Trophoblast cell (in vitro differentiated cells and primary cell): ENCODE measurements around the gene LCK.

Experiments used
- DNase-seq, 2 donors: peaks; one replicate each; pipeline ENCODE4 v3.0.0-alpha.2; 2016
- H2AFZ ChIP-seq: 2 replicates; pipeline ENCODE4 v1.6.1; 2013; ENCODE audit warnings: low read length, moderate library complexity, mild to moderate bottlenecking; ENCODE audit not compliant: insufficient read depth, poor library complexity
- H2AK5ac ChIP-seq: 2 replicates; pipeline ENCODE4 v1.6.1; 2013; ENCODE audit warnings: mild to moderate bottlenecking, low read length
- H2BK120ac ChIP-seq: 2 replicates; pipeline ENCODE4 v1.6.1; 2013; ENCODE audit warnings: low read length, mild to moderate bottlenecking, moderate library complexity; ENCODE audit not compliant: insufficient read depth, poor library complexity
- H2BK12ac ChIP-seq: 2 replicates; pipeline ENCODE4 v1.6.1; 2013; ENCODE audit warnings: mild to moderate bottlenecking, low read length, moderate library complexity
- H2BK5ac ChIP-seq: 2 replicates; pipeline ENCODE4 v1.6.1; 2013; ENCODE audit warnings: low read length, low read depth, moderate library complexity, mild to moderate bottlenecking; ENCODE audit not compliant: poor library complexity
- H3K14ac ChIP-seq: 2 replicates; pipeline ENCODE4 v1.6.1; 2013; ENCODE audit warnings: mild to moderate bottlenecking, low read length
- H3K18ac ChIP-seq: 2 replicates; pipeline ENCODE4 v1.6.1; 2013; ENCODE audit warnings: mild to moderate bottlenecking, low read length
- H3K23ac ChIP-seq: 2 replicates; pipeline ENCODE4 v1.6.1; 2013; ENCODE audit warnings: low read length
- H3K27ac ChIP-seq: 2 replicates; pipeline ENCODE4 v1.5.1; 2013; ENCODE audit warnings: low read depth, mild to moderate bottlenecking, inconsistent platforms, low read length, moderate library complexity
- H3K27me3 ChIP-seq: 2 replicates; pipeline ENCODE4 v1.6.1; 2013; ENCODE audit warnings: inconsistent platforms, mild to moderate bottlenecking, low read length, moderate library complexity; ENCODE audit not compliant: insufficient read depth
- H3K36me3 ChIP-seq, 2 experiments: 1 replicate in 1 of 2; 2 replicates in 1 of 2; pipeline ENCODE4 v1.6.1; 2013; ENCODE audit warnings: low read length in 2 of 2, mild to moderate bottlenecking in 2 of 2, moderate library complexity in 1 of 2; ENCODE audit not compliant: insufficient read depth in 2 of 2, control insufficient read depth in 1 of 2
- H3K4ac ChIP-seq: 2 replicates; pipeline ENCODE4 v1.6.1; 2013; ENCODE audit warnings: low read depth, mild to moderate bottlenecking, low read length, moderate library complexity
- H3K4me1 ChIP-seq, 2 experiments: 1 replicate in 1 of 2; 2 replicates in 1 of 2; pipeline ENCODE4 v1.6.1; 2013; ENCODE audit warnings: low read length in 2 of 2, mild to moderate bottlenecking in 2 of 2, moderate library complexity in 1 of 2; ENCODE audit not compliant: insufficient read depth in 2 of 2, control insufficient read depth in 1 of 2
- H3K4me2 ChIP-seq: 2 replicates; pipeline ENCODE4 v1.6.1; 2013; ENCODE audit warnings: inconsistent platforms, mild to moderate bottlenecking, low read length, moderate library complexity
- H3K4me3 ChIP-seq: 2 replicates; pipeline ENCODE4 v1.5.1; 2013; ENCODE audit warnings: mild to moderate bottlenecking, low read depth, low read length, inconsistent platforms
- H3K79me1 ChIP-seq: one replicate; pipeline ENCODE4 v1.6.1; 2013; ENCODE audit warnings: low read length
- H3K79me2 ChIP-seq: 2 replicates; pipeline ENCODE4 v1.6.1; 2013; ENCODE audit warnings: low read length, mild to moderate bottlenecking; ENCODE audit not compliant: control insufficient read depth, insufficient read depth, poor library complexity
- H3K9ac ChIP-seq: 2 replicates; pipeline ENCODE4 v1.6.1; 2013; ENCODE audit warnings: mild to moderate bottlenecking, low read length
- H3K9me3 ChIP-seq: 2 replicates; pipeline ENCODE4 v1.6.1; 2013; ENCODE audit warnings: low read depth, mild to moderate bottlenecking, control low read depth, inconsistent platforms, low read length; ENCODE audit not compliant: insufficient read depth
- H4K12ac ChIP-seq: 2 replicates; pipeline ENCODE4 v1.6.1; 2013; ENCODE audit warnings: low read depth, mild to moderate bottlenecking, low read length, moderate library complexity
- H4K8ac ChIP-seq: 2 replicates; pipeline ENCODE4 v1.6.1; 2013; ENCODE audit warnings: low read depth, mild to moderate bottlenecking, low read length, moderate library complexity
- H4K91ac ChIP-seq: one replicate; pipeline ENCODE4 v1.6.1; 2013; ENCODE audit warnings: low read depth, mild to moderate bottlenecking, low read length, moderate library complexity
- WGBS: extraction: QIAGEN DNeasy Blood & Tissue Kit; methylation state at CpG from one replicate; pipeline ENCODE4 v1.1.7; 2013; ENCODE audit warnings: missing lambda C conversion rate; ENCODE audit not compliant: insufficient read length, insufficient coverage; ENCODE audit errors: extremely low coverage; 5-methylcytosine and 5-hydroxymethylcytosine counted together

LCK gene

GRCh38 chr1:32224285-32224684 lies 26.8 kb upstream of the LCK start:
- no peak overlapping the region for H2BK12ac ChIP-seq
- H3K9ac ChIP-seq = no peak overlapping the region
- H3K79me1 ChIP-seq = peaks cover 9% of the 10 kb centered on the region
- no peak overlapping the region for H4K12ac ChIP-seq
- WGBS = no CpG with 5 or more reads among the region's 4 CpGs
- H3K23ac ChIP-seq = no peak overlapping the region
- no peak for DNase-seq
- H2AFZ ChIP-seq = no peak overlapping the region
- H4K8ac ChIP-seq = no peak overlapping the region
- H3K4me2 ChIP-seq = no peak overlapping the region
- no peak overlapping the region for H3K18ac ChIP-seq
- no peak overlapping the region for H3K14ac ChIP-seq
- peaks cover 7% of the 10 kb centered on the region in 2 experiments for H3K4me1 ChIP-seq
- H3K9me3 ChIP-seq = peaks cover 1% of the 10 kb centered on the region
- H2AK5ac ChIP-seq = no peak overlapping the region
- H3K36me3 ChIP-seq = peaks cover 40 to 45% of the 10 kb centered on the region in 2 experiments
- no peak overlapping the region for H2BK120ac ChIP-seq
- no peaks in the 10 kb centered on the region for H3K27me3 ChIP-seq
- no peak overlapping the region for H2BK5ac ChIP-seq
- no peak overlapping the region for H4K91ac ChIP-seq
- H3K79me2 ChIP-seq = peaks cover 11% of the 10 kb centered on the region
- no peak overlapping the region for H3K4ac ChIP-seq
- no peak overlapping the region for H3K4me3 ChIP-seq
- H3K27ac ChIP-seq = no peak overlapping the region

GRCh38 chr1:32228771-32229170 lies 22.3 kb upstream of the LCK start:
- no CpG with 5 or more reads among the region's 3 CpGs for WGBS
- Histone ChIP-seq H3K79me1 (no peaks in the 10 kb centered on the region), H4K12ac (no peak overlapping the region), H3K27me3 (no peaks in the 10 kb centered on the region), H2BK120ac (no peak overlapping the region), H3K4me2 (no peak overlapping the region), H4K91ac (no peak overlapping the region), H3K9ac (no peak overlapping the region), H3K79me2 (no peaks in the 10 kb centered on the region), H3K4me3 (no peak overlapping the region), H3K18ac (no peak overlapping the region), H3K4me1 (no peaks in the 10 kb centered on the region), H3K36me3 (peaks cover 47 to 62% of the 10 kb centered on the region in 2 experiments), H3K9me3 (peaks cover 1% of the 10 kb centered on the region), H2AK5ac (no peak overlapping the region), H4K8ac (no peak overlapping the region), H2BK5ac (no peak overlapping the region), H2BK12ac (no peak overlapping the region), H2AFZ (no peak overlapping the region), H3K27ac (no peak overlapping the region), H3K23ac (no peak overlapping the region), H3K14ac (no peak overlapping the region), H3K4ac (no peak overlapping the region)
- peak; percentile 70 to 81 for DNase-seq

GRCh38 chr1:32231843-32232432 lies 19.1 kb upstream of the LCK start:
- DNase-seq = no peak
- H3K18ac ChIP-seq = no peak overlapping the region
- no peak overlapping the region for H3K4me3 ChIP-seq
- no peaks in the 10 kb centered on the region for H3K27me3 ChIP-seq
- no peak overlapping the region for H2AK5ac ChIP-seq
- H2AFZ ChIP-seq = no peak overlapping the region
- no peaks in the 10 kb centered on the region for H3K79me1 ChIP-seq
- no peaks in the 10 kb centered on the region for H3K9me3 ChIP-seq
- no peak overlapping the region for H2BK120ac ChIP-seq
- no peak overlapping the region for H3K9ac ChIP-seq
- no peak overlapping the region for H4K8ac ChIP-seq
- H3K4ac ChIP-seq = no peak overlapping the region
- H3K79me2 ChIP-seq = no peaks in the 10 kb centered on the region
- no peak overlapping the region for H3K14ac ChIP-seq
- H2BK12ac ChIP-seq = no peak overlapping the region
- no peak overlapping the region for H4K91ac ChIP-seq
- peaks cover 0 to 3% of the 10 kb centered on the region in 2 experiments for H3K4me1 ChIP-seq
- no peak overlapping the region for H2BK5ac ChIP-seq
- no peak overlapping the region for H3K4me2 ChIP-seq
- no peak overlapping the region for H3K27ac ChIP-seq
- WGBS = no CpG with 5 or more reads among the region's 5 CpGs
- no peak overlapping the region for H3K23ac ChIP-seq
- H4K12ac ChIP-seq = no peak overlapping the region
- H3K36me3 ChIP-seq = peaks cover 25 to 46% of the 10 kb centered on the region in 2 experiments

- Histone ChIP-seq H2AK5ac (no peak overlapping the region), H4K91ac (no peak overlapping the region), H3K4me1 (peaks cover 0 to 3% of the 10 kb centered on the region in 2 experiments), H3K4ac (no peak overlapping the region), H3K23ac (no peak overlapping the region), H3K36me3 (peaks cover 20 to 40% of the 10 kb centered on the region in 2 experiments), H3K18ac (no peak overlapping the region), H4K8ac (no peak overlapping the region), H3K4me2 (no peak overlapping the region), H3K14ac (no peak overlapping the region), H2AFZ (no peak overlapping the region), H2BK5ac (no peak overlapping the region), H3K27me3 (no peaks in the 10 kb centered on the region), H3K9ac (no peak overlapping the region), H2BK12ac (no peak overlapping the region), H4K12ac (no peak overlapping the region), H3K4me3 (no peak overlapping the region), H3K79me2 (no peaks in the 10 kb centered on the region), H2BK120ac (no peak overlapping the region), H3K9me3 (no peaks in the 10 kb centered on the region), H3K79me1 (no peaks in the 10 kb centered on the region), H3K27ac (no peak overlapping the region)
- no CpG with 5 or more reads among the region's 8 CpGs for WGBS
- no peak for DNase-seq
Observed at GRCh38 chr1:32232558-32233304, 18.3 kb upstream of the LCK start.
